ENCODE data around the gene OLFML2A. TPM values are rescaled to one million over a fixed set of nuclear protein-coding genes. Genes with fewer than 3 reads are reported as not detected.
"Not testable (repeated sequence)": the region's sequence is repeated elsewhere in the genome, so short reads cannot be mapped to it uniquely, and the experiment has no call there.

OLFML2A gene
- polyA plus RNA-seq, 1 donor: 18.7 TPM

DNA sequence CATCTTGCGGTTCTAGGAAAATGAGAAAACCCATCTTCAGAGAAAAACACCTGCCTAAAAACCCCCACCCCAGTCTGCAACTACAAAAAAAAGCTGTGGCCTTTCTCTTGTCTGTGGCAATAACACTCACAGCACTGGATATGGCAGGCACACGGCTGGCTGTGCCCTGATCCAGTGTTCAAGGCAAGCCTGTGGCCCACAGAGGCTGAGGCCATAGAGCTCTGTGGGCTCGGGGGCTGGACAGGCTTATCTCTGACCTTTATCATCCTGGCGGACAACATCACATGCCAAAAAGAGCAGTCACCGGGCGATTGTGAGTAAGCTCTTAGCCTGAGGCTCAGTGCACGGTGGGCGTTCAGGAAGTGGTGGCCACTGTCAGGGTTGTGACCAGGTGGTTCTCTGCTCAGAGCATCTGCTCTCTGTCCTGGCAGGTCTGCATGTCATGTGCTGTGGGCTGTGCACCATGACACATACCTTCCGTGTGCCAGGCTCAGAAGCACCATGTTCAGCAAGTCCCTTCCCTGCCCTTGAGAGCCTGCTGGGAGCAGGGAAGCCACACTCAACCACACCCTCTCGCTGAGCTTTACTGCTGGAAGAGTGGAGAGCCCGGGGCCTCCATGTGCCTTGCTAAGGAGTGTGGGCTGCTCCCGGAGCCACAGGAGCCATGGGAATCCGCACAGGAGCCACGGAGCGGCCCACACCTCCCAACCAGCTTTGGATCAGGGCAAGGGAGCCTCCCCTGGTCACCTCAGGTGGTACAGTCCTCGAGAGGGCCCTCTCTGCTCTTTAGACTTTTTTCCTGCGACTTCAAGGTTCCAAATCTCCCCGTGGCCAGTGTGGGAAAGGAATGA lies 41.7 kb downstream of the OLFML2A start:
- no peak for DNase-seq

DNA sequence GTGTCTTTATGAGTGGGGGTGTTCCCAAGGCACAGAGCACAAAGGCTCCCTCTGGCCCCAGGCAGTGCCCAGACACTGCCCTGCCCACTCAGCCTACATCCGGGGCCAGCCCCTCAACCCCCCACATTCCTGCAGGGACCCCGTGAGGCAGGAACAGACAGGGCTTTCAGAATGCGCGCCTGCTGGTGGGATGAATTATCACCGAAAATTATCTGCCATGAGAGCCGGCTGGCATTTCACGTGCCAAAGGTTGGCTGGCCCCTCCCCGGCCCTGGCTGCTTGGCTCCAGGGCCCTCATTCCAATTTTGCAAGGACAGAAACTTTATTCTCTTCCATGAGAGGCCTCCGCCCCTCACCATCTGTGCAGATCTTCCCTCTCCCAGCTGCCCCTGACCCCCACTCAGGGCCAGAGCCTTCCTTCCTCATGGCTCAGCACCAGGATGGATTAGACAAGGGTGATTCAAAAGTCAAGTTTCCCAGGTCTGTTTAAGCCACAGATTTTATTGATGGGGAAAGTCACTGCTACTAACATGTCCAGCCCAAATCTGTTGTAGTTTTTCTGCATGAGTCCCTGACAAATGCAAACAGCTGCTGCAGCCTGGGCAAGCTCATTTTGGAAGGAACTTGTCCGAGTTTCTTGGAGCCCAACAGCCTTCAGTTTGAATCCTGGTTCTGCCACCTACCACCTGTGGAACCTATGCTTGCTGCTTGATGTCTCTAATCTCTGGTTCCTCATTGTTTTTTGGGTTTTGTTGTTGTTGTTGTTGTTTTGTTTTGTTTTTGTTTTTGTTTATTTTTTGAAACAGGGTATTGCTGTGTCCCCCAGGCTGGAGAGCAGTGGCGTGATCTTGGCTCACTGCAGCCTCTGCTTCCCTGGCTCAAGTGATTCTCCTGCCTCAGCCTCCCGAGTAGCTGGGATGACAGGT lies 44.0 kb downstream of the OLFML2A start:
- DNase-seq: no peak

DNA sequence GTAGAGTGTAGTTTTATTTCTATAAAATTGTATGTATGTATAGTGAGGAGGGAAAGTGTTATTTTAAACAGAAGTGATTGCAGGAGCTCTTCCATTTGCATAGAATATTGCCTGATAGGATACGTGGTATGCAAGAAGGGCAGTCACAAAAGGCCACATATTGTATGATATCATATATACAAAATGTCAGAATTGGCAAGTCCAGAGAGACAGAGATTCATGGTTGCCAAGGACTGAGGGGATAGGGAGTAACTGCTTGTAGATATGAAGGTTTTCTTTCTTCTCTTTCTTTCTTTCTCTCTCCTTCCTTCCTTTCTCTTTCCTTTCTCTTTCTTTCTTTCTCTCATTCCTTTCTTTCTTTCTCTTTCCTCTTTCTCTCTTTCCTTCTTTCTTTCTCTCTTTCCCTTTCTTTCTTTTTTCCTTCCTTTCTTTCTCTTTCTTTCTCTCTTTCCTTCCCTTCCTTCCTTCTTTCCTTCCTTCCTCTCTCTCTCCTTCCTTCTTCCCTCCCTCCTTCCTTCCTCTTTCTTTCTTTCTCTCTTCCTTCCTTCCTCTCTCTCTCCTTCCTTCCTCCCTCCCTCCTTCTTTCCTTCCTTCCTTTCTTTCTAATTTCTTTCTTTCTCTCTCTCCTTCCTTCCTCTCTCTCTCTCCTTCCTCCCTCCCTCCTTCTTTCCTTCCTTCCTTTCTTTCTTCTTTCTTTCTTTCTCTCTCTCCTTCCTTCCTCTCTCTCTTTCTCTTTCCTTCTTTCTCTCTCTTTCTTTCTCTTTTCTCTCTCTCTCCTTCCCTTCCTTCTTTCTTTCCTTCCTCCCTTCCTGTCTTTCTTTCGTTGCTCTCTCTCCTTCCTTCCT lies 51.8 kb downstream of the OLFML2A start:
- DNase-seq: no peak

DNA sequence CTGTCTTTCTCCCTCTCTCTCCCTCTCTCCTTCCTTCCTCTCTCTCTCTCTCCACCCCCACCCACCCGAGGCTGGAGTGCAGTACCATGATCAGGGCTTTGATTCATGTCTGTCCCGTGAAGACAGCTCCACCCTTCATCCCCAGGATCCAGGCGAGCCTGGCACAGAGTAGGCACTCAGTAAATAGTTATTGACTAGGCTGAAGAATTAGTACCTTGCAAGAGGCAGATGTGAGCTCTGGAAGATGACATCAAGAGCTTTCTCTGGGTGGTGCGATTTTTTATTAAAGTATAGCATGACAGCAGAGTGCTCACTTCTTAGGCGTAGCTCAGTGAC lies 52.4 kb downstream of the OLFML2A start:
- no peak for DNase-seq

DNA sequence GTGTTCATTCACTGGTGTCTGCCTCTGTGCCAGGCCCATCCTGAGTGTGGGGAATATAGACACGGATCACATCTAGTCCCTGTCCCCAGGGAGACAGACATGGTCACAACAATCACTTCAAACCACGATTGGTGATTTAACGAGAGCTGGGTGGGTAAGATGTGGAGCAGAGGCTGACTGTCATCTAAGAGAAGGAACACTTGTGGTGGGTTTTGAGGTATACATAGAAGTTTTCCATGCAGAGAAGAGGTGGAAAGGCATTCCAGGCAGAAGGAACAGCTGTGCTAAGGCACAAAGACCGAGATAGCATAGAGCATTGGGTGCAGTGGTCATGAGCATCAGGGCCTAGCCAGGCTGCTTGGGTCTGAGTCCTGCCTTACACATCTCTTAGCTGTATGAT lies 53.7 kb downstream of the OLFML2A start:
- no peak for DNase-seq

DNA sequence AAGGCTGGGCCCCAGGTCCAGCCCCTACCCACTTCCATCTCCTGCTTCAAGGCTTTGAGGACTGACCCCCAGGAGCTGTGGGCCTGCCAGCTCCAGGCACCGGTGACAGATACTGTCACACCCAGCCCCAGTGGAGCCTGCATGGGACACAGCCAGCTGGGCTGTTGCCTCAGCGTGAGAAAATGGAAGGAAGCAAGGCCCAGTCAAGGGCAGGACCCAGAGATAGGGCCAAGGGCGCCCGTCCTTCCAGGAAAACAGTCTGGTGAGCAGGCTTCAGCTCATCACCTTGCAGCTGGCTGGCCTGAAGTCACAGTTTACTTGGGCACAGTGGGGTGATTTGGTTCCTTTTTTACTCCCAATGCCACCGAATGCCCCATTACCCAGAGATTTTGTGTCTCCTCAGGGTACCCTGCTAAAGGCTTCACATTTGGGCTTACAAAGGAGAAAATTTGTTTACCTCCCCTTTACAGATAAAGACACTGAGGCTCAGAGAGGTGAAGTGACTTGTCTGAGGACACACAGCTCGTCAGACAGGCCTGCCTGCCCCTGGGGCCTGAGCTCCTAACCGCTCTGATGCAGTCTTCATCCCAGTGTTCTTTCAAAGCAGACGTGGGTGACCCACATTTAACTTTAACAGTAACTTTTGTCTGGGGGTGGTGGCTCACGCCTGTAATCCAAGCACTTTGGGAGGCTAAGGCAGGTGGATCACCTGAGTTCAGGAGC lies 54.9 kb downstream of the OLFML2A start:
- no peak for DNase-seq

DNA sequence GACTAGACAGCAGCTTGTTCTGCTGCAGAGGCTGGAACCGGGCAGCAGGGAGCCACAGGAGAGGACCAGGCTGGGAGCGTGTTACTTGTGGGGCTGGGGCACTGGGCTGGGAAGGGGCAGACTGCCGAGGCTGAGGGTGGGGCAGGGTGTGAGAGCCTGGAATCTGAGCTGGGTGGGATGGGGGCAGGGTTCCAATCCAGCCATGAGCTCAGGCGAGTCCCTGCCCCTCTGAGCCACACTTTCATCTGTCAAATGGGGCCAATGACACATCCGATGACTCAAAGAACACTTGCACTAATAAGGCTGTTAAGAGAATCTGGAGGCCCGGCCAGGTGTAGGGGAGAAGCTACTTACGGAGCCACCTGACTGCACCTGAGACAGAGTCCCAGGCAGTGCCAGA lies 57.7 kb downstream of the OLFML2A start:
- no peak for DNase-seq

DNA sequence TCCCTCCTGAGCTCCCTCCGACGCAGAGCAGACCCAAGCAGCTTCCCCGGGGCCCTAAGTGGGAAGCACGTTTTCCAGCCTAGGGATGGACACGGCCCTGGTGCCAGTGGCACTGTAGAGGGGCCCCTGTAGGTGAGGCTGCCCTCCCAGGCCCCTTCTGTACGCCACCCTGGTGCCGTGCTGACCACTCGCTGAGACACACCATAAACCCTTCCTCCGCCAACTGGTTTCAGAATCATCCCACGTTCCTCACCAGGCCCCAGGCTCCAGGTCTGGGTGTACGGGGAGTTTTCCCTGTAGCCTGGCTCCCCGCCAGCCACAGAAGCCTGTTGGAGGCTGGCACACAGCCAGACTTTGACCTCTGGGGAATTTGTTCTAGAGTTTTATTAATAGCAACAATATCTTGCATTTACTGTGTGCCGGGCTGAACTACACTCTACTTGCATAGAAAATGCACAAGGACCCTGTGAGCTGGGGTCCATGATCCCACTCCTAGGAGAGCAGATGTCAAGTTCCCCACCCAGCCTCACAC lies 58.2 kb downstream of the OLFML2A start:
- DNase-seq: peak; percentile 57

DNA sequence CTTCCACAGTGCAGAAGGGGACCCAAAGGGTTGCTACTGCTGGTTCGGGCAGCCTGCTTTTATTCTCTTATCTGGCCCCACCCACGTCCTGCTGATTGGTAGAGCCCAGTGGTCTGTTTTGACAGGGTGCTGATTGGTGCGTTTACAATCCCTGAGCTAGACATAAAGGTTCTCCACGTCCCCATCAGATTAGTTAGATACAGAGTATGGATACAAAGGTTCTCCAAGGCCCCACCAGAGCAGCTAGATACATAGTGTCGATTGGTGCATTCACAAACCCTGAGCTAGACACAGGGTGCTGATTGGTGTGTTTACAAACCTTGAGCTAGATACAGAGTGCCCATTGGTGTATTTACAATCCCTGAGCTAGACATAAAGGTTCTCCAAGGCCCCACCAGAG lies 61.2 kb downstream of the OLFML2A start:
- DNase-seq: not testable (repeated sequence)

DNA sequence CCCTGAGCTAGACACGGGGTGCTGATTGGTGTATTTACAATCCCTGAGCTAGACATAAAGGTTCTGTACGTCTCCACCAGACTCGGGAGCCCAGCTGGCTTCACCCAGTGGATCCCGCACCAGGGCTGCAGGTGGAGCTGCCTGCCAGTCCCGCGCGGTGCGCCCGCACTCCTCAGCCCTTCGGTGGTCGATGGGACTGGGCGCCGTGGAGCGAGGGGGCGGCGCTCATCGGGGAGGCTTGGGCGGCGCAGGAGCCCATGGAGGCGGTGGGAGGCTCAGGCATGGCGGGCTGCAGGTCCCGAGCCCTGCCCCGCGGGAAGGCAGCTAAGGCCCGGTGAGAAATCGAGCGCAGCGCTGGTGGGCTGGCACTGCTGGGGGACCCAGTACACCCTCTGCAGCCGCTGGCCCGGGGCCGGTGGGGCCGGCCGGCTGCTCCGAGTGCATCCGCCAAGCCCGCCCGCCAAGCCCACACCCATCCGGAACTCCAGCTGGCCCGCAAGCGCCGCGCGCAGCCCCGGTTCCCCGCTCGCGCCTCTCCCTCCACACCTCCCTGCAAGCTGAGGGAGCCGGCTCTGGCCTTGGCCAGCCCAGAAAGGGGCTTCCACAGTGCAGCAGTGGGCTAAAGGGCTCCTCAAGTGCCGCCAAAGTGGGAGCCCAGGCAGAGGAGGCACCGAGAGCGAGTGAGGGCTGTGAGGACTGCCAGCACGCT lies 61.8 kb downstream of the OLFML2A start:
- DNase-seq: not testable (repeated sequence)

DNA sequence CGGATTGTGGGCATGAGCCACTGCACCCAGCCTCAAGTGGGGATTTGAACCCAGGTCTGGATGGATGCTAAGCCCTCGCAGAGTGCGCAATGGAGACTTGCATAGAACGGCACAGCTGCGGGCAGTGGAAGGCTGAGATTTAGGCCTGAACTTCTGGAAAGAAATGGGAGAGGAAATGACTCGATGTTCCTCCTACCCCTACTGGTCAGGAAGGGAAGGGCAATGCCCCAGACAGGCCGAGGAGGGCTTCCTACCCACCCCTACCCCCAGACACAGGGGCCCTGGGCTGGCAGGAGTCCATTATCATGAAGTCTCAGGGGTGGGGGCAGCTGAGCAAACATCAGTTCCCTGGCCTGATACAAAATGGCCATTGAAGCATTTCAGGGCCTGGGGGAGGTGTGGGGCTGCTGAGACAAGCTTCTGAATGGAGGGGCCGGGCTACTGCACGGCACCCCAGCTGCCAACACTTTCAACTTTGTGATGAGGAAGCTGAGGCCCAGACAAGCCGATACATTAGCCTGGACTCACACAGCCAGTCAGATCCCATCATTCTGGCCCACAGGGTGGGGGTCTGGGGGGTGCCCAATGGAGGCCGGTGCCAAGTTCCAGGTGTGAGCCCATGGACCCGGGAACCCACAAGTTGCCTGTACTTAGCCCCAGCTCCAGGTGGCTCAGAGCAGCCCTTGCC lies 62.8 kb downstream of the OLFML2A start:
- no peak for DNase-seq

DNA sequence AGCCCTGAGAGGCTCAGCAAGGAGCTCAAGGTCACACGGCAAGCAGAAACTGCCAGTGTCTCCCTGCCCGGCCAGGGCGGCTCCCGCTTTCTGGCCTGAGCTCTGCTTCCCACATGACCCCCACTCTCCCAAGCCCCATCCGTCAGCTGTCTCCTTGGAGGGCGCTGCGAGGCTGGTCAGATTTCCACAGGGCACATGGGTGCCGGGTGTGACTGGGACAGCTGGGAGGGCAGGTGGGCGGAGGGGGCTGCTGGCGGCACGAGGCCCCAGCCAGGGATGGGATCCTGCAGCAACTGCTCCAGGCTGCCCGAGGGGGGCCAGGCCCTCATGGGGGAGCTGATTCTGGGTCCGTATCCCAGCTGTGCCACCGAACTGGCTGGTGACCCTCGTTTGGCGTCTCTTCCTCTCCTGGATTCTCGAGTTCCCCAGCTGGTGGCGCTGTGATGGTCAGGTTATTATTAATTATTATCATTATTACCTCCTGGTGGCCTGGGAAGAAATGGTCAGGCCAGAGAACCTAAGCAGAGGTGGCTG lies 63.4 kb downstream of the OLFML2A start:
- no peak for DNase-seq

DNA sequence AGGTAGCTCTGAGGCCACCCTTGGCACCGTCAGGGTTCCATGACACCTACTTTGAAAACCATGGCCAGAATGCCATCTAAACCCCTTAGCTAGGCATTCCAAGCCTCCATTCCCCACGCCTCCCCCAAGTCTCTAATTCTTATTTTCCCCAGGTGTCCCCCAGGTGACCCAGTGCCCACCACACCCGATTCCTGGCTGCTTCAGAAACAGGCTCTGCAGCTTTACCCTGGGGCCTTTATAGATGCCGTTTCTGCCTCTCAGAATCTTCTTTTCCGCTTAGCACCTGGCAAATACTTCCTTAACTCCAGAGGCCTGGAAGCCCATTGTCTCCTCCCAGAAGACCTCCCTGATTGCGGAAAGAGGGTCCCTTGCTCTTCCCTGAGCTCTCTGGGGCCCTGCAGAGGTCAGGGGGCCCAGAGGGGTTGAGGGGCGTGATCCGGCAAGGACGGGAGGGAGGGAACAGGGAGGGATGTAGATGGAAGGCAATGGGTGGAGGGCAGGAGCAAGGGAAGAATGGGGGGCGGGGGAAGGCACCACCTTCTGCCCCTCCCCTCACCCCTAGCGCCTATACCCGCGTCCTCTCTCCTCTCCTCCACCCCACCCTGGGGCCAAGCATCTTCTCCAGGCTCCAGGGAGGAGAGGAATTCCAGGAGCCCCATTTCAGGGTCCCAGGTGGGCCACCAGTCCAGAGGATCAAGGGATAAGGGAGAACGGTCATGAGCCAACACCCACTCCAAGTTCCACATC lies 64.3 kb downstream of the OLFML2A start:
- DNase-seq: no peak

DNA sequence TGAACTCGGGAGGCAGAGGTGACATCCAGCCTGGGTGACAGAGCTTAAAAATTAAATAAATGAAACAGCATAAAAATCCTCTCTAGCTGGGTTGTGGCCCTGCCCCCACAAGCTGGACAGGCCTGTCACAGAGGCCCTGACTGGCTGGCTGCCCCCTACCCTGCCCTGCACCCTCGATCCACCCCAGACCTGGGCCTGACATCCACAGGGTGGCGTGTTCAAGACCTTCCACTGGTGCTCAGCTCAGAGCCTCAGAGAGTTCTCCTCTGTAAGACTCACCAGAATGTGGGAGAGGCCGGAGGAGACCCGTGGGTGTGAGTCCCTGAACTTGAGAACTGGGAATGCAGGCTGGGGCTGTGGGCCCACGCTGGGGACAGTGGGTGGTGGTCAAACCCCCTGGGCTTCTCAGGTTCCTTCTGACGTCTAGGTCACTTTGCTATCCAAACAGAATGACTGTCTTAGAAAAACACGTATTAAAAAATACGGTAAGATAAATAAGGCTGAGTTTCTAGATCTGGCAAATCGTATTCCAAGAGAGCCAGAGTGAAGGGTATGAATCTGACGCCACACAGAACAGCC lies 66.6 kb downstream of the OLFML2A start:
- no peak for DNase-seq

DNA sequence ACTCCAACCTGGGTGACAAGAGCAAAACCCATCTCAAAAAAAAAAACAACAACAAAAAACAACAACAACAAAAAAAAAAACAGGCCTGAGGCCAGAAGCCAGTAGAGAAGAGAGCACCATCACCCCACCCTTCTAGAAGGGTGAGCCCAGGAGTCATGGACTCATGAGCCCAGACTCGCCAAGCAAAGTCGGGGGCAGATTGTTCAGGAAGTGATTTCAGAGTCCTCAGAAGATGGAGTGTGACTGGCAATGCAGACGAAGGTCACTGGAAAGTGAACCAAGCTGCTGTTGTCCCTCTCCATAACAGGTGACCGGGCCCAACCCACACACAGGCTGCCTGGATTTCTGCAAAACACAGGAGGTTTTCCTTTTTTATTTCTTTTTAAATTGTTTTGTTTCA lies 67.4 kb downstream of the OLFML2A start:
- no peak for DNase-seq

DNA sequence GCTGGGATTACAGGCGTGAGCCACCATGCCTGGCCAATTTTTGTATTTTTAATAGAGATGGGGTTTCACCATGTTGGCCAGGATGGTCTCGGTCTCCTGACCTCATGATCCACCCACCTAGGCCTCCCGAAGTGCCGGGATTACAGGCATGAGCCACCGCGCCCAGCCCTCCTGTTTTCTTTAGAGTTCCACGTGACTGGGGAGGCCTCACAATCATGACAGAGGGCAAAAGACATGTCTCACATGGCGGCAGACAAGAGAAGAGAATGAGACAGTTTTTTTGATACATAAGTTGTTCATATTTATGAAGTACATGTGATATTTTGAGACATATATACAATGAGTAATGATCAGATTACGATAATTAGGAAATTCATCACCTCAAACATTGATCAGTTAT lies 69.5 kb downstream of the OLFML2A start:
- DNase-seq: not testable (repeated sequence)

DNA sequence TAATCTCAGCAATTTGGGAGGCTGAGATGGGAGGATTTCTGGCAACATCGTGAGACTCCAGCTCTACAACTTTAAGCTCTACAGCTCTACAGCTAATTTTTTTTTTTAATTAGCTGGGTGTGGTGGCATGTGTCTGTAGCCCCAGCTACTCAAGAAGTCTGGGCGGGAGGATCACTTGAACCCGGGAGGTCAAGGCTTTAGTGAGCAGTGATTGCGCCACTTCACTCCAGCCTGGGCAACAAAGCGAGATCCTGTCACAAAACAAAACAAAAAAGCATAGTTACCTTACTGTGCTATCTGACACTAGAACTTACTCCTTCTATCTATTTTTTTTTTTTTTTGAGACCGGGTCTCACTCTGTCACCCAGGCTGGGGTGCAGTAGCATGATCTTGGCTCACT lies 70.0 kb downstream of the OLFML2A start:
- DNase-seq: no peak

DNA sequence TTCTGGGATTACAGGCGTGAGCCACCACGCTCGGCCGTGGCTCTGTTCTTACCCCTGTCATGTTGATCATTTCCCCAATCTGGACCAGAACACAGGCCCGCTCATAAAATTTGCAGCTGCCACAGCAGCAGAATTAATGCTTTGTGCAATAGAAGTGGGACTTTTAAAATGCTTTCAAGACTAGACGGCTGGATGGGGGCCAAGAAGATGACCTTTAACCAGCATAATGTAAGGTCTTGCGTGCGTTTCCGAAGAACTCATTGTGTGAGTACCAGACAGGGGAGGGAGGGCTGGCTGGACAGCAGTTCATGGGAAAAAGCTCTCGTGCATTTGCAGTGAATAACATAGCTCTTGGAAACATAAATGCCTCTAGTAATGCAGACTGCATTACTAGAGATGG lies 72.9 kb downstream of the OLFML2A start:
- DNase-seq: no peak

Data from left kidney (tissue), 2 donors.